ENCODE data around the gene IQSEC1. TPM values are rescaled to one million over a fixed set of nuclear protein-coding genes. Genes with fewer than 3 reads are reported as not detected.

Gene IQSEC1
- total and polyA plus RNA-seq, 2 experiments from 2014 or later, result 17.8 to 51.7 TPM

DNA sequence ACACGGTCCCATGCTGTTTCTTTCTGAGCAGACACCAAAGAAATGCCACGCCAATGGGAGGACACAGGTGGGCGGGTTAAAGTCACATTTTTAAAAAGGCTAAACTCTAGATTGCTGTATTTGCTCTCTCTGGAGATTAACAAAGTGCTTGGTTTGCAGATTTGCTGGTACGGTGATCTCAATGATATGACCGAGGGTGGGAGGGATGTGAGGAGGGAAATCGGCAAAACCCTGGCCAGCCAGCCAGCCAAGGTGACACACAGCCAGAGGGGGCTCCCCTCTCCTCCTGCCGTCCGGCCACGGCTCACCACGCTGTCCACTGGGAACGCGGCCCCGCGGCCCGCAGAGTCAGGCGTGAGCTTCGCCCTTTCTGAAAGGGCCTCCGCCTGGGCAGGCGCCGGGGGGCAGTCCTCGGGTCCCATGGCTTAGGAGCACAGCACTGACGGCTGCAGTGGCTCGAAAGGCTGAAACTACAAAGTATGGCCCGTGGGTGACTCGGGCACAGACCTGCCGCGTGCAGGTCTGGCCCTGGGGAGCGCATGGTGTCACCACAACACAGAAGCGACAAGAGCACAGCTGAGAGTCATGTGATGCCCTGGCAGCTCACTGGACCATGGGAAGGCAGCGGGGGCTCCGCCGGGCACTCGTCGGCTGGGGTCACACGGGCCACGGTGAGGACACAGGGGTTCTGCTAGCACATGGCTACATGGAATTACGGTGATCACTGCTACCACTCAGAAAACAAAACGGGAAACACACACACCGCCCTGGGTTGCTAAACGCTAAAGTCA is 174.1 kb downstream of the IQSEC1 start:
- Histone ChIP-seq H3K36me3 (peaks cover 8% of the 10 kb centered on the region), H3K27ac (no peak overlapping the region), H3K27me3 (no peaks in the 10 kb centered on the region), H3K4me1 (ENCODE audit: low read depth) (peaks cover 18% of the 10 kb centered on the region), H3K9me3 (ENCODE audit: low read depth) (no peaks in the 10 kb centered on the region), H3K4me3 (no peak overlapping the region)
- TF ChIP-seq, protein P1, sequence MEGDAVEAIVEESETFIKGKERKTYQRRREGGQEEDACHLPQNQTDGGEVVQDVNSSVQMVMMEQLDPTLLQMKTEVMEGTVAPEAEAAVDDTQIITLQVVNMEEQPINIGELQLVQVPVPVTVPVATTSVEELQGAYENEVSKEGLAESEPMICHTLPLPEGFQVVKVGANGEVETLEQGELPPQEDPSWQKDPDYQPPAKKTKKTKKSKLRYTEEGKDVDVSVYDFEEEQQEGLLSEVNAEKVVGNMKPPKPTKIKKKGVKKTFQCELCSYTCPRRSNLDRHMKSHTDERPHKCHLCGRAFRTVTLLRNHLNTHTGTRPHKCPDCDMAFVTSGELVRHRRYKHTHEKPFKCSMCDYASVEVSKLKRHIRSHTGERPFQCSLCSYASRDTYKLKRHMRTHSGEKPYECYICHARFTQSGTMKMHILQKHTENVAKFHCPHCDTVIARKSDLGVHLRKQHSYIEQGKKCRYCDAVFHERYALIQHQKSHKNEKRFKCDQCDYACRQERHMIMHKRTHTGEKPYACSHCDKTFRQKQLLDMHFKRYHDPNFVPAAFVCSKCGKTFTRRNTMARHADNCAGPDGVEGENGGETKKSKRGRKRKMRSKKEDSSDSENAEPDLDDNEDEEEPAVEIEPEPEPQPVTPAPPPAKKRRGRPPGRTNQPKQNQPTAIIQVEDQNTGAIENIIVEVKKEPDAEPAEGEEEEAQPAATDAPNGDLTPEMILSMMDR (IDR thresholded peaks at IDR 0.05; ENCODE audit: low read depth, low read length), result no peak
- no peak for DNase-seq (ENCODE audit: low read depth in 1 of 2, low spot score in 1 of 2)

DNA sequence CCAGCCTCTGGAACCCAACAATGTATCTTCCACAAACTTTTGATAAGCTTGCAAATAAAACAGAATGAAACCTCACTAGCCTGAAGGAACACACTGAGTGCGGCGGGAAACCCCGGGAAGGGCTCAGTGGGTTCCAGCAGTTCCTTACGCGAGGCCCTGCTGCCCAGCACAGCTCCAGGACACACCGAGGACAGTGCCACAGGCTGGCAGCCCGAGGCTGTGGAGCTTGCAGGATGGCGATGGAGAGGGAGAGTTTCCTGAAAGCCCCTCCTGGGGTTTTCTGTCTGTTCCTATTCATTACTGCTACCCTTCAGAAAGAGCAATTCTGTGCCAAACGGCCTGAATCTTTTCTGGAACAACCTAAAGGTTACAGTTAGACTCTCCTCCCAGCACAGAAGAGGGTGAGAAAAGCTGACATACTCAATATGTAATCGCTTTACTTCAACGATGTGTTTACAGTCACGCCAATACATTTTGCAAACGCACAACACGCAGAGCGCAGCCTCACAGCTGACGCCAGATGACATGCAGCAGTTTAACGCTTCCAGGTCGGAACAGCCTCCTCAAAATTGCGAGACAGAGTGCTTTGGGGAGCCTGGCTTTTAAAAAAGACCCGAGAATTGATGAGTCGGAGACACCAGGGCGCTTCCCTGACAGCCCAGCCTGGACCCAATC is 174.8 kb downstream of the IQSEC1 start:
- TF ChIP-seq, protein P1 (IDR thresholded peaks at IDR 0.05; ENCODE audit: low read depth, low read length), result no peak
- Histone ChIP-seq H3K4me3 (no peak overlapping the region), H3K27ac (no peak overlapping the region), H3K4me1 (ENCODE audit: low read depth) (peaks cover 18% of the 10 kb centered on the region), H3K36me3 (peaks cover 8% of the 10 kb centered on the region), H3K9me3 (ENCODE audit: low read depth) (no peaks in the 10 kb centered on the region), H3K27me3 (no peaks in the 10 kb centered on the region)
- no peak for DNase-seq (ENCODE audit: low read depth in 1 of 2, low spot score in 1 of 2)

GRCh38 chr3:12897381-12898289 is 175.6 kb downstream of the IQSEC1 start:
- Histone ChIP-seq H3K4me3 (no peak overlapping the region), H3K27me3 (no peaks in the 10 kb centered on the region), H3K4me1 (ENCODE audit: low read depth) (peaks cover 18% of the 10 kb centered on the region), H3K36me3 (peaks cover 8% of the 10 kb centered on the region), H3K9me3 (ENCODE audit: low read depth) (no peaks in the 10 kb centered on the region), H3K27ac (no peak overlapping the region)
- no peak for DNase-seq (ENCODE audit: low read depth in 1 of 2, low spot score in 1 of 2)
- TF ChIP-seq, protein P1 (IDR thresholded peaks at IDR 0.05; ENCODE audit: low read depth, low read length), result no peak

DNA sequence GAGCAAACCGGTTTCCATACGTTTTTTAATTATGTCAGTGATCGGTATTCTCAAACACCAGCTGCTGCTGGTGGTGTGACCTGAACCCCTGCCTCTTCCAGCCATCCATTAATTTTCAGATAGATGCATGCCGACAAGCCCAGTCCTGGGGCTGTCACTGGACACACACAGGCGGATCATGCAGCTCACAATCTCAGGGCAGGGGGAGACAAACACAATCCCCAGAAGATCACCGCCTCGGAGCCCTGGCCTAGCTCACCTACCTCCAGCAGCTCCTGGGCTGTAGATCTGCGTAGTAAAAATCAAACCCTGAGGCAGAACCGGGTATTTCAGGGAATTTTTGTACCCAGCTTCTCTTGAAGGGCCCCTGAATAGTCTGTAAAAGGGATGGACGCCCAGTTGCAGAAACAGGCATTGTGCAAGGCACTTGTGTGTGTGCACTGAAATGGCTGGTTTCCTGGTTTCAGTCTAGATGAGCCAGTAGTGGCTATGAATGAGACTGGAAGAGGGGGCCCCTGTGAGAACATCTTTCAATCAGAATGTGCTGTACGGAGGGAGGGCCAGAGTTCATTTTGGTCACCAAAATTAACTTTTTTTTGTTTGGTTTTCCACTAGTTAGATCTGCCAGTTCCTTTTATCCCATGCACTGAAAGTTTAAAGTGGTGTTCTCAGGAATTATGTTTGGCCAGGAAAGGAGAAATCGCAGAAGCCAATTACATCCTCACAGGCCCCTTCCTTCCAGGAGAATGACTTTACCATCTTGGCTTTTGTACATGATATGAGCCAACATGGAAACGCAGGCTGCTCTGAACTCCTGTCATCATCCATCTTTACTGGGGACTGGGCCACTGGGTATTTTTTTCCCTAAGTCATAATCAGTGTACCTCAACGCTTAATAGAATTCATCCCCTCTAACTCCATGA is 176.9 kb downstream of the IQSEC1 start:
- H3K27ac ChIP-seq, result peak overlapping the region; percentile 97
- no peak overlapping the region for H3K4me3 ChIP-seq
- peaks cover 18% of the 10 kb centered on the region for H3K4me1 ChIP-seq (ENCODE audit: low read depth)
- TF ChIP-seq, protein P1 (IDR thresholded peaks at IDR 0.05; ENCODE audit: low read depth, low read length), result no peak
- DNase-seq (ENCODE audit: low read depth in 1 of 2, low spot score in 1 of 2), result peak in 1 of 2 donors; percentile 14
- peaks cover 8% of the 10 kb centered on the region for H3K36me3 ChIP-seq
- H3K9me3 ChIP-seq (ENCODE audit: low read depth), result no peaks in the 10 kb centered on the region
- no peaks in the 10 kb centered on the region for H3K27me3 ChIP-seq
